ENCODE data around the gene ADCY1.

- TF ChIP-seq EP300 (IDR thresholded peaks at IDR 0.05) (no peak), CTCF (IDR thresholded peaks at IDR 0.05) (no peak), POLR2A (IDR thresholded peaks at IDR 0.05) (no peak)
Measured at GRCh38 chr7:45606931-45607330, 32.8 kb downstream of the ADCY1 start.
